ENCODE data around the gene CXXC1.

The CXXC1 gene

DNA sequence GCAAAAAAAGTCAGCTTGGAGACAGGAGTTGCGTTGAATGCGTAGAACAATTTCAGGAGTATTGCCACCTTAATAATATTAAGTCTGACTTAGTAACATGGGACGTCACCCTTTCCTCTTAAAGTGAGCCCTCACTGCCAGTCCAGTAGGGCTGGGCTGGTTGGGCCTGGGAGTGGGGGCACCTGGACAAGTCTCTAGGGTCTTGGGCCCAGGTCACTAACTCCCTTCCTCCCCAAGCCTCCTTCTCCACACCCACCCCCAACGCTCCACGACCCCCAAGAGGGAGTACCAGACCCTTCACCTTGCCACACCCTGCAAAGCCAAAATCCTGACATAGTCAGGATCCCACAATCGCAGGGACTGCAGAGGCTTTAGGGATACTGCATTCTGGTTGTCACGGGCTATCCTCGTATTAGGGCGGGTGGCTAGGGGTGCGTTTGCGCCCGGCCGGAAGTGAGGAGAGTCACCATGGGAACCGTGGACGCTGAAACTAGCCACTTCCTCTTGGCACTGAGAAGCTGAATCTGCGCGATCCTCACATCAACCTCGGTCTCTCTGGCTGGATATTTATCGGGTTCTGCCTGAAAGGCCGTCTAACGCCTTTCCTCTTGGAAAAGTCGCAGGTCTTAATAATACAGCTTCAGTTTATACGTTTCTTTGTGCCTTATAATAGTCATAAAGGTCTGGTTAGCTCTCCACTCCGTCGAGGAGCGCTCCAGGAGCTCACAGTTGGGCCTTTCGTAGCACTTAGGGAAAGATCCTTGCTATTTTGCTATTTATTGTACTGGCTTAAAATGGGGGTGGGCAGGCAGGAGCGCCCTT lies 10.3 kb upstream of the CXXC1 start:
- DNase-seq, result peak; percentile 58

DNA sequence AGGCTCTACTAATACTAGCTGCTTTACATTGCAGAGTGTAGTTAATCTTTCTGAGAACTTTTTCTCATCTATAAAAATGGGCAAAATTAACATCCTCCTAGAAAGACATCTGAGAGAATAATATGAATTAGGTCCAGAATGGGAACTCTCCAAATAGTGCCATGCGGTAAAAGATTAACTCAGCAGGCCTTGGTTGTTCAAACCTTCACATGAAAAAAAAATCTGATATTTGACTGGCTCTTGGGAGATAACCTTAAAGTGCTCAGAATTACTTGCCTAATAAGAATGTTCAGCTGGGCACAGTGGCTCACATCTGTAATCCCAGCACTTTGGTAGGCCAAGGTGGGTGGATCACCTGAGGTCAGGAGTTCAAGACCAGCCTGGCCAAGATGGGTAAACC lies 5.5 kb upstream of the CXXC1 start:
- no peak for DNase-seq

DNA sequence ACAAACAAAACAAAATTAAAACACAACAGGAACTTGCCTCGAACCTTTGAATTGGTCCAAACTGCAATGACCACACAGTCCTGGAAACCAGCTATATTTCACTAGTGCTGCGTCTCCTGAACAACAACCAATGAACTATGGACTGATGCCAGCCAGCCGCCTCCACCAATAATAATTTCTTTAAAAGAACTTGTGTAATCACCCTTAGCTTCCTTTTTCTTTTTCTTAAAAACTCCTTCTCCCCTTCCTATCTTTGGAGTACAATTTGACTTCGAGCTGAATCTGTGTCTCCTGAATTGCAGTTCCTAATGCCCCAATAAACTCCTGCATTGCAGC lies 1.6 kb upstream of the CXXC1 start:
- DNase-seq, result no peak

DNA sequence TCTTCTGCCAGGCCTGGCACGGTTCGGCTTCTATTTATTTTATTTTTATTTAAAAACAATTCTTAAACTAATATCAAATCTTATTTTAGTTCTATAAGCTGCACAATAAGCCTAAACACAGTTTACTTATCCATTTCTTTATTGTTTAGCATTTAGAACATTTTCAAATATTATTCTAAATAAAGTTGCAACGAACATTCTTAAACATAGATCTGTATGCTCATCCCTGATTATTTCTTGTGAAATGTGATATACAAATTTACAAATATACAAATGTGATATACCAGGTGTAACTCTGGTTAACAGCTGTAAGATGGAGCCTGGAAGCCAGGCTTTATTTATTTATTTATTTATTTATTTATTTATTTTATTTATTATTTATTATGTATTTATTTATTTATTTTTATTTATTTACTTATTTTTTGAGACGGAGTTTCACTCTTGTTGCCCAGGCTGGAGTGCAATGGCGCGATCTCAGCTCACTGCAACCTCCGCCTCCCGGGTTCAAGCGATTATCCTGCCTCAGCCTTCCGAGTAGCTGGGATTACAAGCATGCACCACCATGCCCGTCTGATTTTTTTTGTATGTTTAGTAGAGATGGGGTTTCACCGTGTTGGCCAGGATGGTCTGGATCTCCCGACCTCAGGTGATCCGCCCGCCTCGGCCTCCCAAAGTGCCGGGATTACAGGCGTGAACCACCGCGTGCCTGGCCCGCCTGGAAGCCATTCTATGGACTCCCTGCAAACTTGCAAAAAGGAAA lies 1.0 kb upstream of the CXXC1 start:
- DNase-seq, result peak; percentile 54

DNA sequence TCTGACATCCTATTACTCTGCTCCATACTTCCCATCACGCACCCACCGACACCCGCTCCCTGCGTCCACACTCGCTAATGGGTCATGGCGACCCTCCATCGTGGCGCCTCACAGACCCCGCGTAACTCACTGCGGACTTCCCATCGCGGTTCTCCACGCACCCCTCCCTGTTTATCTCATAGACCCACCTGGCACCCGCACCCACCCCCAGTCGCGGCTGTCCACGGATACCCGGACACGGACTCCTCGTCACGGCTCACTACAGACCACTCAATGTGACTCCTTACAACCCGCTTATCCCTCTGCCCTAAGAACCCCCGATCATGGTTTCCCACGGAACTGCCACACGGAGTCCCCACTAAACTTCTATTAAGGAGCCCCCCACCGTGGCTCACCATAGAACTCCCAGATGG lies 458 bp downstream of the CXXC1 start:
- DNase-seq, result no peak

- DNase-seq, result no peak
Observed at GRCh38 chr18:50286391-50287027, 983 bp downstream of the CXXC1 start.

DNA sequence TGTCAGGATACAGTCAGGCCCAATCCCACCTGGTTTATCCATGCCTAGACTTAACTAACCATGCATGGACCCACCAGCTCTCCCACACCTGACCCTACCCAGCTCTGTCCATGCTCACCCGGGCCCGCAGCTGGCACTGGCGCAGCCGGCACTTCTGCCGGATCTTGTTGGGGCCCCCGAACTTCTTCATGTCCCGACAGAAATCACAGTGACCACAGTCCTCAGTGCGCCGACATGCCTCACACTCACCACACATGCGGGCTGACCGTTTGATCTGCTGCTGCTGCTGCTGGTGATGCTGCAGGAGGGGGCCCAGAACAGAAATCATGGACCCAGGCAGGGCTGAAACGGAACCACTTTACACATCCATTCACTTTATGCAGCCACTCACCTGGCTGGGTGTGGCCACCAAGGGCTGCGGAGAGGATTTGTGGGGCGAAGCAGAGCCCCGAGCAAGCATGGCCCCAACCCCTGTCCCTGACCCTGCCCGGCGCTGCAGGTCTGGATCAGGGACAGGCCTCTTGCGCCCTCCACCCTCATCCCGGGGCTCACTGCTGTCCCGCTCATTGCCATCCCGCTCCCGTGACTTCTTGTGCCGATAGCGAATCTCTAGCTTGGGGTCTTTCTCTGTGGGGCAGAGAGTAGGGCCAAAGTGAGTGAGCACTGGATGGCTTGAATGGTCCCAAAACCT lies 1.7 kb downstream of the CXXC1 start:
- no peak for DNase-seq

GRCh38 chr18:50285071-50285470 lies 2.4 kb downstream of the CXXC1 start:
- no peak for DNase-seq

- DNase-seq, result no peak
Observed at GRCh38 chr18:50284255-50284885, 3.1 kb downstream of the CXXC1 start.

- no peak for DNase-seq
Observed at GRCh38 chr18:50283469-50284209, 3.9 kb downstream of the CXXC1 start.

GRCh38 chr18:50282521-50283335 lies 4.8 kb downstream of the CXXC1 start:
- no peak for DNase-seq

DNA sequence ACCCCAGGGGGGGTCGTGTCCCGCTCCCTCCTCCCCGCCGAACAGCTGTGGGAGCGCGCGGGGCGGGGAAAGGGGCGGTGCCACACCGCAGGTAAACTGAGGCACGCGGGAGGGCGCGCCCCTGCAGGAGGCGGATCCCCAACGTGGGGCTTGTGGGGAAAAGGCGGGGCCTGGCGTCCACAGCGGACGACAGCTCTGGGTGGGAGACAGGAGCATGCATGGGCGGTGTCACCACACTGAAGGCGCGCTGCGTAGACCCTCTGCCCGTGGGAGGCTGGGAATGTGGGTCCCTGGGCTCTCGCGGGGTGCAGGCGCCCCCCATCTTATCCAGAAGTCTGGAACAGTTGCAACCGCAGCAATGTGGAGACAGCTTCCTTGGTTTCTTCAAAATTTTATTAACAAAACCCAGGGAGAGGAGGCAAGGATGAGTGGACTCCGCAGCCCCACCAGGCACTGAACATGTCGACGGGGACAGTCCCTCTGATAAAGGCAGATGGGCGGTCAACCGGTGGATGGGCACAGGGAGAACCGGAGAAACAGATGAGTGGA lies 5.4 kb downstream of the CXXC1 start:
- no peak for DNase-seq

DNA sequence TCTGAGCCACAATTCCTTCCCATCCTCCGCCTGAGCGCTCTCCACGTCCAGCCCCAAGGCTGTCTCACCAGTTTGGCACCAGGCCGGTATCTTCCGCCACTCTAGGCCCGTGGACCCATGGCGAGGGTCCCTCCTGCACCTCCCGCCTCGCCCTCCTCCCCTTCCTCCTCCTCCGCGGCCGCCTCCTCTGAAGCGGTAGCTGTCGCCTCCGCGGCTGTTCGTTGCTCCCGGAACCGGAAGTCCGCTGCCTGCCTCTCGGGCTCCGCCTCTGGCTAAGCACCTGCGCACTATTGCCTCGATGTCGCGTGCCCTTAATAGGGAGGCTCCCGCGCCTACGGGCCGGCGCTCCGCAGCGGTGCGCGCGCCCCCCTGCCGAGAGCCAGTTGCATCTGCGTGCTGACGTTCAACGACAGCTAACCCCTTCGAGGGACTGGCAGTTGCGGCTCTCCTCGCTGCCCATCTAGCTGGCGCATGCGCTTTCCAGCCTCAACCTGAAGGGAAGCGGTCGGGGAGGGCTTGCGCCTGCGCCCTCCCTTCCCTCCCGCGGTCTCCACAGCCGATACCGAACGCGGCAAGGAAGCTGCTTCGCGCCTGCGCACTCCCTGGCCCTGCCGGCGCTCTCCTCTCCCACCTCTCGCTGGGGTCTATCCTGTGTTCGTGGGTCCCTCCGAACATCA lies 6.1 kb downstream of the CXXC1 start, which contains the start of gene MBD1:
TSS of gene MBD1 (minus strand) at position 229 of the 677 bp plus-strand sequence. CDS start 1,531 bp downstream, outside the sequence.
- DNase-seq, result peak; percentile 94

DNA sequence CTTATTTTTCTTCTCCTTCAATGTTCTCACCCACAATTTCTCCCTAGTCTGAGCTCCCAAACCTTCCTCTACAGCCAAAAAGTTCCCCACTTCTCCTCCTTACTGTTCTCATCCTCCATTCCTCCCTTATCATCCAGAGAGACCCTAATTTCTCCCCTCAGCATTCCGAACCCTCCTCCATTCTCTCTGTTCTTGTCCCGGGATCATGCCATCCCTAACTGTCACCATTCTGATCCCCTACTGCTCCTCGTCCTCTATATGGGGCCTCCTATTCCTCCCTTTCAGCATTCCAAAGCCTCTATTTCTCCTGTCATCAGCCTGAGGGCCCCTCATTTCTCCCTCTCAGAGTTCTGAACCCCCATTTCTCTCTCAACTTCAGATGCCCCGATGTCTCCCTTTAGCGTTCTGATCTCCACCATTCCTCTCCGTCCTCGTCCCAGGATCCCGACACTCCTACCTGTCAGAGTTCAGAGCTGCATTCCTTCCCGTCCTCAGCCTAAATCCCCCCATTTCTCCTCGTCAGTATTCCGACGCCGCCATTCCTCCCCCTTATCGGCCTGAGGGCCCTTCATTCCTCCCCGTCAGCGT lies 6.7 kb downstream of the CXXC1 start:
- DNase-seq, result no peak

- DNase-seq, result no peak
Observed at GRCh38 chr18:50279752-50280151, 7.7 kb downstream of the CXXC1 start.

DNA sequence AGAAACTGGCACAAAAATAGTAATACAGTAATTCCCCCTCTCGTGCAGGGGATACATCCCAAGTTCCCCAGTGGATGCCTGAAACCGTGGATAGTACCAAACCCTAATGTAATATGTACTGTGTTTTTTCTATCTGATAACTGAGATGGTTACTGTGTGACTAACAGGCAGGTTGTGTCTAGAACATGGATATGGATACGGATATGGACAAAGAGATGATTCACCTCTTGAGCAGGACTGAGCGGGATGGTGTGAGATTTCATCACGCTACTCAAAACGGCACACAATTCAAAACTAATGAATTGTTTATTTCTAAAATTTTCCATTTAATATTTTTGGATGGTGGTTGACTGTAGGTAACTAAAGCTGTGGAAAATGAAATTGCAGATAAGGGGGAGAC lies 9.6 kb downstream of the CXXC1 start:
- no peak for DNase-seq

DNA sequence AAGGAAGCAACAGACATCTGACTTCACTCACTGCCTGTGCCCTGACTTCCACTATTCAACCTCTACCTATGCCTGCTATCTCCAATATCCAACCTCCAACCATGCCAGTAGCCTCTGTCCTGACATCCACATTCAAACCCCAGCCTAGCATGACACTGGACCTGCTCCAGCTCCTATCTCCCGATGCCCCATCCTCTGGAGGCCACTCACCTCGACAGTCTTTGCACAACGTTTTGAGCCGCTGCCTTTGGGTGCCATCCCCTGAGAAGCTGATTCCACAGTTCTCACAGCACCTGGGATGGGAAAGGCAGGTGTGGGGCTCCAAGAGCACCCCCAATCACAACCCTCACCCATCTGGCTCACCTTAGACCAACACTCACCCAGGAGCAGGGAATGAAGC lies 11.0 kb downstream of the CXXC1 start:
- no peak for DNase-seq

GRCh38 chr18:50275503-50276036 lies 11.9 kb downstream of the CXXC1 start:
- no peak for DNase-seq

GRCh38 chr18:50274941-50275340 lies 12.6 kb downstream of the CXXC1 start:
- no peak for DNase-seq
